ENCODE results near the gene VPREB3.

VPREB3 gene, protein sequence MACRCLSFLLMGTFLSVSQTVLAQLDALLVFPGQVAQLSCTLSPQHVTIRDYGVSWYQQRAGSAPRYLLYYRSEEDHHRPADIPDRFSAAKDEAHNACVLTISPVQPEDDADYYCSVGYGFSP

GRCh38 chr22:23754220-23754919 is at the start of gene VPREB3:
VPREB3 (minus strand) TSS chr22:23754425; CDS start chr22:23754363, 62 bp downstream.
- DNase-seq, result no peak

GRCh38 chr22:23803001-23803819 is 49.0 kb upstream of the VPREB3 start:
- DNase-seq, result no peak

DNA sequence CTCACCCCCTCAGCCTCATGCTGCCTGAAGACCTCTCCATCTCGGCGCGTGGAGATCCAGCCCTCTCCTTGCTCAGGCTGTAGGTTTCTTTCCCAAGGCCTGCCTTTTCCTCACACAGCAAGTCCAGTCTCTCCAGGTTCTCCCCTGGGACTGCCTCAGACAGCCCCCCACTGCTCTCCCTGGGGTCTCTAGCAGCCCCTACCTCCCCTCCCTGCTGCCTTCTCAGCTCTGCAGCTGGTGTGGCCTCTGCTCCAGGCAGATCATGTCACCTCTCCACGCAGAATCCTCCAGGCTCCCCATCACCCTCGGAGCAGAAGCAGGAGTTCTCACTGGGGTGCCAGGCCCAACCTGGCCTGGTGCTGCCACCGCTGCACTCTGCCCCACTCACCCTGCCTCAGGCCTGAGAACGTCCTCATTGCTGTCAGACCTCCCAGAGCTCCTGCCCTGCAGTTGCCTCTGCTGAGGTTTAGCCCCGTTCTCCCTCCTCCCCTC is 47.7 kb upstream of the VPREB3 start:
- DNase-seq, result no peak

DNA sequence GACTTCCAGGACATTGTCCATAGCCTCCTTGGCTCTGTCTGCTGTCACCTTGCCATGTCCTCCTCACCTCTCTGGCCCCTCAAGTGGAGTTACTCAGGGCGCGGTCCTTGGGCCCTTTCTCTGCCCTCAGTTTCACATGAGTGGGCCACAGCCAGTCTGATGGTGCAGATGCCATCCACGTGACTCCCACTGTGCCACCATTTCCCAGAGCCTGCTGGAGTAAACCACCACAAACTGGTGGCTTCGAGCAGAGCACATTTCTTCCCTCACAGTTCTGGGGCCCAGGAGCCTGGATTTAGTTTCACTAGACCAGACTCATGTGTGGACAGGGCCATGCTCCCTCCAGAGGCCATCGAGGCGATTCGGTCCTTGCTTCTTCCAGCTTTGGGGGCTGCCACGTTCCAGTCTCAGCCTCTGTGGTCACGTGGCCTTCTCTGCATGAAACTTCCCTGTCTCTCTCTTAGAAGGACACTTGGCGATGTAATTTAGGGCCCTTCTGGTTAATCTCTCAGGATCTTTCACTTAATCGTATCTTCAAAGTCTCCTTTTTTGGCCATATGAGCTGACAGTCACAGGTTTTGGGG is 47.1 kb upstream of the VPREB3 start:
- no peak for DNase-seq

DNA sequence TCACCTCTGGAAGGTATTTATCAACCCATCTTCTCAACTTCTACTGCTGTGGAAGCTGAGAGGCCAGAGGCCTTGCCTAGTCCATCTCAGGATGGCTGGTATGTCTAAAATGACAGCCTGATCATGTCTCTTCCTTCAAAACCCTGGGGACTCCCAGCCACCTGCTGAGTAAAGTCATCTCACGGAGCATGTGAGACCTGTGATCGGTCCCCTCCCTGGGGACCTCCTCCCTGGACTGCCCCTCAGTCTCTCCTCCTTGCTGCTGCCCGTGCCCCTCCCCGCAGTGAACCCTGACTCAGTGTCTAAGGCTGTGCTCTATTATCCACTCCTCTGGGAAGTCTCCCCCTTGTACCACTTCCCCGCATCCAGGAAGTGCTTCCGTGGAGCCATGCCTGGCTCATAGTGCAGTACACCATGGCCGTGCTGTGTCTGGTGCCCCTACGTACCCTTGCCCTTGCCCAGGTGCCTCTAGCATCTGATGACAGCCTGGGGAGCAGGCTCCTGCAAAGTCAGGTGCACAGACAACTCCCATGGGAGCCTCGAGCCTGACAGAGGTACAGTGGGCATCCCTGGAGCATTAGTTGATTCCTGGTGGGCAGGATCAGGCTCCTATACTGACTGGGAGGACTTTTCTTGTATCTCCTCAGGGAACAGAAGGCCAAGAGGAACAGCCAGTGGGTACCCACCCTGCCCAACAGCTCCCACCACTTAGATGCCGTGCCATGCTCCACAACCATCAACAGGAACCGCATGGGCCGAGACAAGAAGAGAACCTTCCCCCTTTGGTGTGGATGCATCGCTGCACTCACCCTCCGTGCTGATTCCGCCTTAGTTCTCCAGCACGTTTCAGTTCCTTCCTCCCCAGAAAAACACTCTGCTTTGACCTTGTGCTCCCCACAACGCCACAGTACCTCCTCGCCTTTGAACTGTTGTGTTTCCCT is 46.3 kb upstream of the VPREB3 start:
- DNase-seq, result no peak

GRCh38 chr22:23796461-23796860 is 42.2 kb upstream of the VPREB3 start:
- no peak for DNase-seq

- no peak for DNase-seq
Measured at GRCh38 chr22:23793326-23793725, 39.1 kb upstream of the VPREB3 start.

DNA sequence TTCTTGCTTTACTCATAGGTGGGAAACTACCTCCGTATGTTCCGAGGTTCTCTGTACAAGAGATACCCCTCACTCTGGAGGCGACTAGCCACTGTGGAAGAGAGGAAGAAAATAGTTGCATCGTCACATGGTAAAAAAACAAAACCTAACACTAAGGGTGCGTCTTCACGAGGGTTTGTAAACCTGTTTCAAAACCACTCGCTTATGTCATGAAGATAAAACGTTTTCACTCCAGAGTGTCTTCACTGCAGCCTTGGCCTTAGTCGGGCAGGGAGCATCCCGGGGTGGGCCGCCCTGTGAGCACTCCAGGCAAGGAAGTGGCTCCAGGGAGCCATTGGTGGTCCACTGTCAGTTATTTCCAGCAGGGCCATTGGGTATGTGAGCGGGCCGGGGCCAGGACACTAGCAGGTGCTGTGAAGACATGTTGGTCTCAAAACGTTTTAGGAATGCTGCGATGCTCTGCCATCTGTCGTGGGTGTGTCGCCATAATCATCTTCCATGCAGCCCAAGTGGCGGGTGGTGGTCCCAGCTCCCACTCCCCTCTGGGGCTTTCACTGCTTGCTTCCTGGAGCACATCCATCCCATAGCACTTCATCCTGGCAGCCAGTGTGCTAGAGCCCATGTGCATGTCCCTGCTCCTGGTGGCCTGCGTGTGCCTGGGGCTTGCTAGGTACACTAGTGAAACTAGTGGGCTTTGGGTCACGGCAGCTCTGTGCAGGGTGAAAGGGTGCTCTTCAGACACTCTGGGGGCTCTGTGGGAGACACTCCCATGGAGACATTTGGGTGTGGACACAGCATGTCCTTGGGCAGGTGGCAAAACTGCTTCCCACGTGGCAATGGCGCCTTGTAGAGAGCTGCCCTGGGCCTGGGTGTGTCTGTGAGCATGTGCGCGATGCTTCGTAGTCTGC is 37.8 kb upstream of the VPREB3 start:
- no peak for DNase-seq

DNA sequence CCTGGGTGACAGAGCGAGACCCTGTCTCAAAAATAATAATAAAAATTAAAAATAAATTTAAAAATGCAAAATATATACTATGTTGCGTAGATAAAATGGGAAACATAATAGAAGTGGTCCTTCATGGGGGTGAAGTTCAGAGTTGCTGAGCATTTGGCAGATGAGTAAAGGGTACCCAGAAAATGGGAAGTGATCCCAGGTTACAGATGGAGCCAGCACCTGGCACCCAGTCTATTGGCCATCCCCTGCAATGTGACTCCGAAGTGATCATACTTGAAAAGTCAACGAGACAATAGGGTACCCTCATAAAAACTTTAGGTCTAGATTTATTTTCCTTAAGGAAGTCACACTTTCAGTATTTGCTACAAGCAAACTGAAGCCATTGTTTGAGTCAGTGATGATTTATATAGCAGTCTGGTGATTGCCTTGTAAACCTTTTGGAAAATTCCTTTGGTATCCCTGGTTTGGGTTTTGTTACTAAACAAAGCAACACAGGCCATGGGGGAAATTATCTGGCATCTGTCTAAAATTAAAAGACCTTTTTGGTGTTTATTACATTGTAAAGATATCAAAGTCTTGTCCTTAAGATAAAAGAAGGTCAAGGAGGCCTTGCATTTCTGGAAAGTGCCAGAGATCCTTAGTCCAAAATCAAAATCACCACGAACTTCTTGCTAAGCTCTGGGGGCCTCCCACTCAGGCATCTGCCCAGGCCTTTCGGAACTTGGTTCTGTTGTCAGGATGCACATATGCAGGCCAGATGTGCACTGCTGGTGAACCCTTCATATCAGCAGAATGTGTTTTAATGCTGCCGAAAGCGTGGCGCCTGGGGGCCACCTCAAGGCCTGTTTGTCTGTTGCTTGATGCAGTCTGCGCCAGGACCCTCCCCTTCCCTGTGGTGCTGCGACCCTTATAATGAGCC is 36.9 kb upstream of the VPREB3 start:
- DNase-seq, result no peak

- DNase-seq, result no peak
Measured at GRCh38 chr22:23789638-23790037, 35.4 kb upstream of the VPREB3 start.

DNA sequence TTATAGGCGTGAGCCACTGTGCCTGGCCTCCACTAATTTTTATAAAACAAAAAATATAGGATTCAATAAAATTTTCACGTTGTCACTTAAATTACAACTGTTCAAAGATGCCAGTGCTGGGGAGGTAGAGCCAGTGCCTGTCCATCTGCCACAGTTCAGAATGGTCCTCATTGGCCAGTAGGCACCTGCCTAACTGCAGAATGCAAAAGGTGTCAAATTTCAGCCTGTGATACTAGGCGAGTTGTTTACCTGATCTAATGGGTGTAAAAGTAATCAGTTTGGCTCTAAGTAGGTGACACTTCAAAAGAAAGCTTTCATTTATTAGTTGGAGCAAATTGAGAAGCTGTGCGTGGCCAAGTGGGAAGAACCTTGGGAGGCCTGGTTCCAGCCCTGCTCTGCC is 34.9 kb upstream of the VPREB3 start:
- no peak for DNase-seq

DNA sequence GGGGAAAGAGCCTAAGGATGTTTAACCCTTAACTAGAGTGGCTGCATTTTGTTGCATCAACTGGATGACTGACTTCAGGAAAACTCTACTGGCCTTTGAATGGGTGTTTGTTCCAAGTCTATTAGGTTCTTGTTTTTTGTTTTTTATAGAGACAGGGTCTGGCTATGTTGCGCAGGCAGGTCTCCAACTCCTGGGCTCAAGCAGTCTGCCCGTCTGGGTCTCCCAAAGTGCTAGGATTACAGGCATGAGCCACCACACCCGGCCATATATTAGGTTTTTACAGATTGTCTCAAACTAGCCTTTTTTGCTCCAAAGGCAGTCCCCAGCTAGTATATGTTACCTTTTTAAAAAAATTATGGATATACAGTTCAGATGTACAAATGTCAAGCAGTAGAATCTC is 33.7 kb upstream of the VPREB3 start:
- no peak for DNase-seq

- no peak for DNase-seq
Measured at GRCh38 chr22:23787600-23787896, 33.3 kb upstream of the VPREB3 start.

GRCh38 chr22:23786752-23787599 is 32.8 kb upstream of the VPREB3 start, which contains the start of gene SMARCB1:
SMARCB1 (plus strand) TSS chr22:23786966; CDS start chr22:23787170, 204 bp downstream.
- DNase-seq, result peak; percentile 65

DNA sequence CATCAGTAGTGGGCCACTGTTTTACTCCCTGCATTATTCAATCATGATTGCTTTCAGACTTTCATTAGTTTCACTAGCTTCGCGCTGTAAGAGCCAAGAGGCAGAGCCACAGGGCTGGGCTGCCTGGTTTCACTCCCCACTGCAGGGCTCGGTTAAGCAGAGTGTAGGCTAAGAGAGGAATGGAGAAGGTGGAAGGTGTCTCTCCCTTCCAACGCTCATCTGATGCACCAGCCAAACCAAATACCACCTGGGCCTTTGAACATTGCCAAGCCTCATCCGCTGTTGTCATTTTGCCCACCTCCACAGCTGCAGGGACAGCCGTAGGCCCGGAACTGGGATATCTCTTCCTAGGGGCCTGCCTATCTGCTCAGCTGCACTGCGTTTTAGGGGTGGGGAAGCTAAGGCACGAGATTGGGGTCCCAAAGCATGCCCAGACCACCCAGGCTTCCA is 32.1 kb upstream of the VPREB3 start:
- DNase-seq, result no peak

DNA sequence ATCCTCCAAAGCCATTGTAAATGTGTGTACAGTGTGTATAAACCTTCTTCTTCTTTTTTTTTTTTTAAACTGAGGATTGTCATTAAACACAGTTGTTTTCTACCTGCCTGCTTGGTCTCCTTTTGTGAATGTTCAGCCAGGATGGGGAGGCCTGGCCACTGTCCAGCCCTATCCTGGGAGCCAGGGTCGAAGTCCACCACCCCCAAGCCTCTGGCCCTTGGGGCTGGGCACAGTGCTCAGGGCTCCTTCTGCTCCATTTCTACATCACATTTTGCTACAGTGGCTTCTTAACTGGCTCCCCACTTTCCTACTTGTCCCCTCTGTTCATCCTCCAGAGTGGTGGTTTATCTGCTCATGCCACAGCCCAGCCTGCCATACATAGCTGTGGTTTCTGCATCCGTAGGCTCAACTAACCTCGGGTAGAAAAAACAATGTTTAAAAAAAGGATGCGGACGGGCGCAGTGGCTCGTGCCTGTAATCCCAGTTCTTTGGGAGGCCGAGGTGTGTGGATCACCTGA is 30.0 kb upstream of the VPREB3 start:
- no peak for DNase-seq

DNA sequence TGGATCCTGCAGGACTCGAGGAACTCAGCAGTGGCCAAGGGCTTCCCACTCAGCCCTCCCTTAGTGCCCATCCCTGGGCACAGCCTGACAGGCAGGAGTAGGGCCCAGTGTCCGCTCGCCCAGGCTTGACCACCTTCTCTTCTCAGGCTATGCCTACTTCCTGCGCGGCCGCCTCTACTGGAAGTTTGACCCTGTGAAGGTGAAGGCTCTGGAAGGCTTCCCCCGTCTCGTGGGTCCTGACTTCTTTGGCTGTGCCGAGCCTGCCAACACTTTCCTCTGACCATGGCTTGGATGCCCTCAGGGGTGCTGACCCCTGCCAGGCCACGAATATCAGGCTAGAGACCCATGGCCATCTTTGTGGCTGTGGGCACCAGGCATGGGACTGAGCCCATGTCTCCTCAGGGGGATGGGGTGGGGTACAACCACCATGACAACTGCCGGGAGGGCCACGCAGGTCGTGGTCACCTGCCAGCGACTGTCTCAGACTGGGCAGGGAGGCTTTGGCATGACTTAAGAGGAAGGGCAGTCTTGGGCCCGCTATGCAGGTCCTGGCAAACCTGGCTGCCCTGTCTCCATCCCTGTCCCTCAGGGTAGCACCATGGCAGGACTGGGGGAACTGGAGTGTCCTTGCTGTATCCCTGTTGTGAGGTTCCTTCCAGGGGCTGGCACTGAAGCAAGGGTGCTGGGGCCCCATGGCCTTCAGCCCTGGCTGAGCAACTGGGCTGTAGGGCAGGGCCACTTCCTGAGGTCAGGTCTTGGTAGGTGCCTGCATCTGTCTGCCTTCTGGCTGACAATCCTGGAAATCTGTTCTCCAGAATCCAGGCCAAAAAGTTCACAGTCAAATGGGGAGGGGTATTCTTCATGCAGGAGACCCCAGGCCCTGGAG is 29.3 kb upstream of the VPREB3 start:
- DNase-seq, result no peak

GRCh38 chr22:23782703-23783102 is 28.5 kb upstream of the VPREB3 start:
- no peak for DNase-seq
